Head of caudate nucleus (tissue), 42 donors: ENCODE results near the gene UBE2L3.
"Not testable (repeated sequence)": the region's sequence is repeated elsewhere in the genome, so short reads cannot be mapped to it uniquely, and the experiment has no call there.

Experiments used
- DNase-seq, 42 donors: peaks; one replicate each; pipeline versions ENCODE4 v3.0.0 to v3.0.0-alpha.2; 2020 to 2021; ENCODE audit warnings: mixed read lengths in 7 of 42
- intact Hi-C: fragments of 100-400 bp; cut with DNase I; formaldehyde crosslinking; loops from one replicate; pipeline ENCODE4 v1.15.0; 2022

The UBE2L3 gene

GRCh38 chr22:21594865-21595452 is 27.4 kb downstream of the UBE2L3 start:
- DNase-seq = peak in 13 of 42 donors; percentile 5 to 51 (median 24)

GRCh38 chr22:21596356-21597135 is 29.0 kb downstream of the UBE2L3 start:
- DNase-seq, intact Hi-C loops: not testable (repeated sequence)

More at GRCh38 chr22:21594865-21595452, 27.4 kb downstream of the UBE2L3 start:
- intact Hi-C loops = no loop called here

GRCh38 chr22:21598302-21598701 is 30.8 kb downstream of the UBE2L3 start:
- intact Hi-C loops = no loop called here
- no peak for DNase-seq

DNA sequence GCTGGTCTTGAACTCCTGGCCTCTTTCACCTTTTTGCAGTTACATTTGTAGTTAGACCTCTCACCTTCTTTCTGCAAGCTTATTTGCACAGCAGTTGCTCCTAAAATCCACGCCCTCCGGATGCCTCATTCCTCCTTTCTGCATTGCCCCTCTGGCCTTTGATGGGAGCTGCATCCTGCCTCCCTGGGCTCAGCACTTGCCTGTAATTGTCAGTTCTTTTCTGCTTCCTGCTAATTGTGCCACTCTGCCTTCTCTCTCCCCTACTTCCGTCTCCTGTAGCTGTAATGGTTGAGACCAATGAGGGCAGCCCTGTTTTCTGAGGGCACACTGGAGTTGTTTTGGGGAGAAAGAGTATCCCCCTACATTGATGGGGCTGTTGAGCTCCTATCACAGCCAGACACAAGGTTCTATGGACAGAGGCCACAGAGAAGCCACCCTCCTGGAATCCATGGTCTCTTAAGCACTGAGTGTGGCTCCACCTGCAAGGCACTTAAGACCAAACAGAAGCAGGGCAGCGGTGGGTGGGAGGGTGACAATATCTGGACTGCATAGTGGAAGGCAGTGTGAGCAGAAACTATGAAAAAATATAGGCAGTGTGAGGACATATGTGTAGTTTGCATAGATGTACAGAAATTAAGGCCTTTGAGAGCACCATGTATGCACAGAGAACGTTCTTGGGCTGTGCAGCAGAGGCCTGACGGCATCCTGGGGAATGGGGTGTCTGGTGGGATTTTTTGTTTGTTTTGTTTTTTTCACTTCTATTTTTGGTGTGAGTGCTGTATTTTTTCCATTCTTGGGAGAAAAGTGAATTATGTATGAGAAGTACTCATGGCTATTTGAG is 31.8 kb downstream of the UBE2L3 start:
- no peak for DNase-seq
- intact Hi-C loops = no loop called here

DNA sequence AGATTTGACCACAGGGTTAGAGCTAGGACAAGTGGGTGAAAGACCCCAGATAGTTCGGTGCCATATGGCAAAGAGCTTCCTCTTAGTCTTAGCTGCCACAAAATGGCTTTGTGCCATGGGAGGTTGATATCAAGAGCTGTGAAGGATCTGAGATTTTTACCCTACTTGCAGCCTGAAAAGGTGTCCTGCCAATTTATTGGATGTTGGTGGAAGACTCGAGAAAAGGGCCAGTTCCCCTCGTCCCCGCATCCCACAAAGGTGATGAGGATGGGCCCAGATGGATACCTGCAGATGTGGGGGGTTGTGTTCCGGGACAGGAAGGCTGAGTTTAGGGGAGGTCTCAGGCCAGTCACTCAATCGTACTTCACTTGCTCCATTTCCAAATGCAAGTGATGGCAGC is 35.1 kb downstream of the UBE2L3 start:
- intact Hi-C loops = no loop called here
- no peak for DNase-seq

DNA sequence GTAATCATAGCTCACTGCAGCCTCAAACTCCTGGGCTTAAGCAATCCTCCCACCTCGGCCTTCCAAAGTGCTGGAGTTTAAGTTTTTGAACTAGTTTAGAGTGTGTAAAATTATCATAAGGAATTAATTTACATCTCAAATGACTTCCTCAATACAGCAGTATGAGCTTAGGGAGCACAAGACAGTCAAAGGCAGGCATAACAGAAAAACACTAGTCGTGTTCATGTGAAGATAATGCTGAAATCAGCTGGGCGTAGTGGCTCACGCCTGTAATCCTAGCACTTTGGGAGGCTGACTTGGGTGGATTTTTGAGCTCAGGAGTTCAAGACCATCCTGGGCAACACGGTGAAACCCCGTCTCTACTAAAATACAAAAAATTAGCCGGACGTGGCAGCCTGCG is 36.5 kb downstream of the UBE2L3 start:
- no peak for DNase-seq
- intact Hi-C loops = no loop called here

- intact Hi-C loops = no loop called here
- no peak for DNase-seq
Measured at GRCh38 chr22:21605887-21606564, 38.5 kb downstream of the UBE2L3 start.

DNA sequence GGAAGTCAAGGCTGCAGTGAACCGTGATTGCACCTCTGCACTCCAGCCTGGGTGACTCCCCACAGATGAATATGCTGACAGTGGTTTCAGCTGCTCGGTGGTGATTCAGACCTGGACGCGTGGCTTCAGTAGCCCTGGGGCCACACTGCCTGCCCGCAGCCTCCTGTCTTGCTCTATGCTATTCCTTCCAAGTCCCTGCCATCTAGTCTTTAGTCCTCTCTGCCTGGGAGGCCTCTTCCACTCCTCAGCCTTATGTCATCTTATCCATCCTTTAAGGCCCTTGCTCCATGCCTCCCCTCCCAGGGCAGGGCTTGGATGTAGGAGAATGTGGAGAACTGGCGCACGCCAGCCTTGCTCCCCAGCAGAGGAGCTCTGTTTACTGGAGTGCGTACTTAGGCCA is 39.3 kb downstream of the UBE2L3 start:
- no peak for DNase-seq
- intact Hi-C loops = no loop called here

- DNase-seq, intact Hi-C loops: not testable (repeated sequence)
Measured at GRCh38 chr22:21609556-21610157, 42.1 kb downstream of the UBE2L3 start.

DNA sequence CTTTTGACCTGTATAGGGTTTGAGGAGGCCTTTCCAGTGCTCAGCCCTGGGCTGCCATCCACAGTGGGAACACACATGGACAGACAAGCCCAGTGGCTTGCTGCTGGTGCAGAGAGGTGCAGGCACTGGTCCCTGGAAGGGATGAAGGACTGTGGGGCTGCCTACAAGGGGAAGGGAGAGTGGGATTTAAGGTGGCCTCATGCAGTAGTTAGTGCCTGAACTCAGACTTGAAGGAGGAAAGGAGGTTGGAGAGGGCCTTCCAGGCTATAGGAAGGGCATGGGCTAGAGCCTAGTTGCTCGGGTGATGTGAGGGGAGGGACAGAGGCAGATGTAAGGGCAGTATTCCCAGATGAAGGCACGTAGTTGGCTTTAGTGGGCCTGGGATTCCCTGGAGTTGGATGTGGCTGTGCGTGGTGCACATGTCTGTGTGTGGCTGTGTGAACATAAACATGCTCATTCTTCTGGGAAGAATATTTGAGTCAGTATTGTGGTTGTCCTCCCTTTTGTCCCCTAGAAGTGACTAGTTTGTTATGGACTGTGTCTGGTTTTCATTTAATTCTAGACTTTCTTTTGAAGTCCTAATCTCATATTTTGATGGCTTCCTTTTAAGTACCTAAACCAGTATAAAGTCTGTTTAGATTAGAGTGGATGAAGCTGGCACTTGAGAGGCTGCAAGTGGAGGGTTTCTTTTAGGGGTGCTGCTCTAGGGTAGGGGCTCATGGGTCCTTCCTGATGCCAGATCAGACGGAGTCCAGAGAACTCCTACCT is 43.9 kb downstream of the UBE2L3 start:
- no peak for DNase-seq
- intact Hi-C loops = no loop called here

- DNase-seq = no peak
- intact Hi-C loops = no loop called here
Measured at GRCh38 chr22:21612858-21613257, 45.3 kb downstream of the UBE2L3 start.

- intact Hi-C loops = no loop called here
- no peak for DNase-seq
Measured at GRCh38 chr22:21613553-21614233, 46.2 kb downstream of the UBE2L3 start.

DNA sequence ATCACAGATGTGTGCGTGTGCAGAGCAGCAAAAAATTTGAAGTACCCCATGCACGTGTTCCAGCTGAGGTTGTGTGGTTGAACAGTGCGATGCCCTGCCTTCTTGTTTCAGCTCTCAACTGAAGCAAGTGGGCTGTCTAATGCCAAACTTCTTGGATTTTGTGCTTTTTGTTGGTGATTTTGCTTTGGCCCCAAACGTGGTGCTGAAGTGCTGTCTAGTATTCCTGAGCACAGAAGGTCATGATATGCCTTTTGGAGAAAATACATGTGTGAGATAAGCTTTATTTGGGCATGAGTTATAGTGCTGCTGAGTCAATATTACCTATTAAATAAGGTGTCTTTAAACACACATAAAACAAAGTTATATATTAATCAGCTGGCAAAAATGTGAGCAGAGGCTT is 48.2 kb downstream of the UBE2L3 start:
- intact Hi-C loops = no loop called here

GRCh38 chr22:21617337-21617736 is 49.8 kb downstream of the UBE2L3 start:
- DNase-seq, intact Hi-C loops: not testable (repeated sequence)

More for the DNA sequence above, 48.2 kb downstream of the UBE2L3 start:
- DNase-seq = no peak

DNA sequence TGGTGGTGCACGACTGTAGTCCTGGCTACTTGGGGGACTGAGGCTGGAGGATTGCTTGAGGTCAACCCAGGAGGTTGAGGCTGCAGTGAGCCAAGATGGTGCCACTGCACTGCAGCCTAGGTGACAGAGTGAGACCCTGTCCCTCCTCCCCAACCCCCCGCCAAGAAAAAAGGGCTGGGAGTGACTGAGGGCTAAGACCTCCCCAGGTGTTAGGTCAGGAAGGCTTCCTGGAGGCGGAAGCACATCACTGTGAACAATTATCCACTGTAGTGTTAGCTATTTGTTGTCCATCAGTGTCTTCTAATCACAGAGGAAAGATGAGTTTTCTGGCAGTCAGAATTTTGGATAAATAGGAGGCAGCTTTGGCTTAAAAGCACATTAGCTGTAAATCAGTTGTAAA is 53.5 kb downstream of the UBE2L3 start:
- intact Hi-C loops = no loop called here
- DNase-seq = no peak

DNA sequence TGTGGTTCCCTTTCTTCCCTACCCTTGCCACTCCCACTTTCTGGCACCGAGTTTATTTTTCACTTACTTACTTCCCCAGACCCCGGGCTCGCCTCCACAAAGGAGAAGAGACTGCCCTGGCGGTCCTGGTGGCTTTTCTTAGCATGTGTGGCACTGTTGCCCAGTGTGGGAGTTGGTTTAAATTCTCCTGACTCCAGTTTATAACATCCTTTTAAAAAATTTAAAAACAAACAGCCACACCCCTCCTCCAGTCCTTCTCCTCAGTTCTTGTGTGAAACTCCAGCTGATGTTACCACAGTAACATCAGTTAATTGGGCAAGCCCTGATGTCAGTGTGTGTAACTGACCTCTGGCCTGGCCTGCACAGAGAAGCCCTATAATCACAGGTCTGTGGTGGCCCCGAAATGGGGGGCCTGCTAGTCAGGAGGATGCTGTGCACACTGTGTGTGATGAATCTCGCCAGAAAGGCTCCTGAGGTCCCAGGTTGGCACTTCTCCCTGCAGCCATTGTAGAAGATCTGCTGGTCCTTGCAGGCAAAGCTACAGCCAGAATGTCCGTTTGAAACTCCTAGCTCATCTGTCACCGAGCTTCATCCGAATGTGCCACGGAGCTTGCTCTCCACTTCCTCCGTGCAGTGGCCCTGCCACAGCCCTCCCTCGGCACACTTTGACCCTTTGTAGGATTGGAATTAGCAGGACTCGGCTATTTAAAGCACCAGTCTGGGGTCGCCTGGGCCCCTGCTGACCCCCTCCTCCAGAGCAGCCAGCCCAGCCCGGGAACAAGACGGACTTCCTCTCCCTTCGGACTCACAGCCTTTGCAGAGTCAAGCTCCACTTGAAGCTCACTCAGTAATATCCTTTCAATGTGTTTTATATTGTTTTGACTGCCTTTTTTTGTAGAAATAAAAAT is 54.8 kb downstream of the UBE2L3 start:
- DNase-seq = peak in 5 of 42 donors; percentile 20 to 53 (median 33)
- intact Hi-C loops = no loop called here
